ENCODE measurements around the gene NADK2.
A peak's percentile ranks its signal among the peaks of the same experiment; 100 is the strongest.
"Not testable (repeated sequence)": the region's sequence is repeated elsewhere in the genome, so short reads cannot be mapped to it uniquely, and the experiment has no call there.

The NADK2 gene

DNA sequence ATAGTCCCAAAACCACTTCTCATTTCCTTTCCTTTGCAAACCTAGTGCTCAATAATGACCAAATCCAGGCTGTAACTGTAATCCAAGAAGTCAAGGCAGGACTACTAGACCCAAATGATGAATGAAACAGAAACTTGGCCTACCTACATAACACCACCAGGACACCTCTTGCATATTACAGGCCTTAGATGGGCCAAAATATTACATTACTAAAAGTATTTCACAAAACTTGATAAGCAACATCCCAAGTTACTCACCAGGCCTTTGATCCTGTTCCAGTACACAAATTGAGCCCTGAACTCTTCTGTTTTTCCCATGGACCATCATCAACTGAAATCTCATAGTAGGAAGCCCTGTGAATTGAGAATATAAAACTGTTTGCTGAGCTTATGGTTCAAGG, 34.8 kb downstream of the NADK2 start:
- no peak for DNase-seq (ENCODE audit: low spot score)

DNA sequence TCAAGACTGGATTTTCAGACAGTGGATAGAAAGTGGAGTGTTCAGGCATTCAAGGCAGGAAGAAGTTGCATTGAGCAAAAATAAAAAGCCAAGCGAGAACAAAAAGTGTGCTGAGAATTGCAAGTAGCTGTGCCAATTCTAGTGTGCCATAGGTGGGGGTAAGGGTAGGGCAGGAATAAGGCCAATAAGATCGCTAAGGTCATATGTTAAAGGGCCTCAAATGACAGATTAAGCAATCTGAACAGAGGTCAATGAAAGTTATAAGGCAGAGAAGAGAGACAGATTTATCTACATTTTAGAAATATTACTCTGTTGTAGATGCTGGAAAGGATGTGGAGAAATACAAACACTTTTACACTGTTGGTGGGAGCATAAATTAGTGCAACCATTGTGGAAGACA, 36.4 kb downstream of the NADK2 start:
- DNase-seq (ENCODE audit: low spot score): no peak

DNA sequence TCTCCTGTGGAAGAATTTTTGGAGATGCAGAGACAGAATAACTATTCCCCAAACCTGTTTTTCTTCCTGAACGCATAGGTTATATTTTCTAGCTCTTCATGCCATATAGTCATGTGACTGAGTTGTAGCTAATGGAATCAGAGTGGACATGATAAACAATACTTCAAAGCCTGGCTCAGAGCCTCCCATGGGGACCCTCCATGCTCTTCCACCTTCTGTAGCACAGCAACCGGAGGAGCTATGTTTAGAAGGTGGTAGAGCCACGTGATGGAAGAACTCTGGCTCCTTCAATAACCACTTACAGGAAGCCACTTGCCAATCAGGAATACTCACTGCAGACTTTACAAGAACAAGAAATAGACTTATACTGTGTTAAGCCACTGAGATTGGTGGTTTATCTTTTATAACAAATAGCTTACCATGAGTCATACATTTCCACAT, 39.2 kb downstream of the NADK2 start:
- no peak for DNase-seq (ENCODE audit: low spot score)

DNA sequence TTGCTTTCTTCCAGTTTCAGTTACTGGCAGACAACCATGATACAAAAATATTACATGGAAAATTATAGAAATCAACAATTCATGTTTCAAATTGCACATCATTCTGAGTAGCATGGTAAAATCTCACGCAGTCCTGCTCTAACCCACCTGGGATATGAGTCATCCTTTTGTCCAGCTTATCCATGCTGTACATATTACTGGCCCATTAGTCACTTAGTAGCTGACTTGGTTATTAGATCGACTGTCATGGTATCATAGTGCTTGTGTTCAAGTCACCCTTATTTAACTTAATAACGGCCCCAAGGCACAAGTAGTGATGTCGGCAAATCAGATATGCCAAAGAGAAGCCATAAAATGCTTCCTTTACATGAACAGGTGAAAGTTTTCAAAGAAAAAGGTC, 41.2 kb downstream of the NADK2 start:
- no peak for DNase-seq (ENCODE audit: low spot score)

DNA sequence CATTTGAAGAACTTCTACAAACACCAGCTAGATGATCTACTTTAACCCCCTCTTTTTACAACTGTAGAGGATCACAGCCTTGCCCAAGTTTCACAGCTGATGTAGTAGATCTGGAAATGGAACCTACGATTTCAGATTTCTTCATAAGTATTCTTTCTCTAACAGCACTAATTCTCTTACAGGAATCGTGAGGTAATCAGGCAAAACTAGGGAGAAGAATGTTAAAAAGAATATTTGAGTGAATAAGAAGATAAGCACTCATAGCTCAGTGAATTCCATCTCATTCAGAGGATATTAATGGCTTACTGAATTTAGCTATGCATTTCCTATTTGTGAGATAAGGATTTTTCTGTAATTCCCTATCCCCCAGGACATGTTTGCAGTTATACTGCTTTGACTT, 42.1 kb downstream of the NADK2 start:
- no peak for DNase-seq (ENCODE audit: low spot score)

DNA sequence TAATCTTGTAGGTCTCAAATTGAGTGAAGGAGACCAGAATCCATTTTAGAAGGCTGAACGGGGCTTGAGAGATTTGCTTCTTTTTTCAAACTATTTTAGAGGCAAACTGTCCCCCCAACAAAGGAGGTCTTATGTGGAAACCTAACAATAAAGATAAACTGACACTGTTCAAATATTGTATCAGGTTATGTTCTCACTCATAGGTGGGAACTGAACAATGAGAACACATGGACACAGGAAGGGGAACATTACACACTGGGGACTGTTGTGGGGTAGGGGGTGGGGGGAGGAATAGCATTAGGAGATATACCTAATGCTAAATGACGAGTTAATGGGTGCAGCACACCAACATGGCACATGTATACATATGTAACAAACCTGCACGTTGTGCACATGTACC, 42.9 kb downstream of the NADK2 start:
- DNase-seq (ENCODE audit: low spot score): not testable (repeated sequence)

DNA sequence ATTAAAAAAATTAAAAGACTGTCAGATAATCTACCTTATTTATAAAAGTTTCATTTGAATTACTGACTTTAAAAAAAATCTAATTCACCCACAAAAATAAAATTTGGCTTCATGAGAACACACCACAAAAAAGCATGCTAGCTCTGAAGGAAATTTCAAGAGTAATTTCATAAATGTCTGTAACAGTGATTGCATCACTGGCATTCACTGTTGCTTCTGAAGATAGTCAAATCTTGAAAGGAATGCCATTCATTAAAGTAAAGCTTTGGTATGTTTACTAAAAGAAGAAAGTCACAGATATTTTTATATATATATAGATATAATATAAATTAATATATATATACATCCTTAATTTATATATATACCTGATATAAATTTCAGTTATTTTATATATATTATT, 43.4 kb downstream of the NADK2 start:
- DNase-seq (ENCODE audit: low spot score): no peak

DNA sequence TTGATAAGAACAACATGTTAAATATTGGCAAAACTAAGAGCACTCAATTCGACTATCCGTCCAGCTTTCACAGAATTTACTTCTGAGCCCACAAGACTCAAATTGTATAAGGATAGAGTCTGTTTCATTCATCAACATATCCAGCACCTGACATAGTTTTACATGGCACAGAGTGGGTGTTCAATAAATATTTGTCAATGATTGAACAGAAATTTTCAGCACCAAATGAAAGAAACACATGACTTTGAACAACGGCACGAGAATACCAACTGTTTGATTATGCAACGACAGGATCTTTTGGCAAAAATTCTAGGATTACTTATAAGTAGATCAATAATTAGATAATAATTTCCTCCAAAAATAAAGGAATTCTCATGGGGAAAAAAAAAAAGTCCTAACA, 48.0 kb downstream of the NADK2 start:
- DNase-seq (ENCODE audit: low spot score): no peak

DNA sequence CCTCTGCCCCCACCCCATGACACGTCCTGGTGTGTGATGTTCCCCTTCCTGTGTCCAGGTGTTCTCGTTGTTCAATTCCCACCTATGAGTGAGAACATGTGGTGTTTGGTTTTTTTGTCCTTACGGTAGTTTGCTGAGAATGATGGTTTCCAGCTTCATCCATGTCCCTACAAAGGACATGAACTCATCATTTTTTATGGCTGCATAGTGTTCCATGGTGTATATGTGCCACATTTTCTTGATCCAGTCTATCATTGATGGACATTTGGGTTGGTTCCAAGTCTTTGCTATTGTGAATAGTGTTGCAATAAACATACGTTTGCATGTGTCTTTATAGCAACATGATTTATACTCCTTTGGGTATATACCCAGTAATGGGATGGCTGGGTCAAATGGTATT, 57.3 kb downstream of the NADK2 start:
- DNase-seq (ENCODE audit: low spot score): not testable (repeated sequence)

DNA sequence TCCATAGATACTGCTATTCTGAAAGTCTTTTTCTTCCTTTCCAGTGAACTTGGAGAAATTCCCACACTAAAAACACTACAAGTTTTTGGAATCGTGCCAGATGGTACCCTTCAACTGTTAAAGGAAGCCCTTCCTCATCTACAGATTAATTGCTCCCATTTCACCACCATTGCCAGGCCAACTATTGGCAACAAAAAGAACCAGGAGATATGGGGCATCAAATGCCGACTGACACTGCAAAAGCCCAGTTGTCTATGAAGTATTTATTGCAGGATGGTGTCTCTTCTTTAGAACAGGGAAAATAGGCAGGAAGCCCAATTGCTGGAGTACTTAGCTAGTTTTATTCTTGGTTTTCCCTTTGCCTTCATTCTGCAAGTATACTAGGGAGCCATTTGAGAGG, 60.0 kb downstream of the NADK2 start:
- no peak for DNase-seq (ENCODE audit: low spot score)

DNA sequence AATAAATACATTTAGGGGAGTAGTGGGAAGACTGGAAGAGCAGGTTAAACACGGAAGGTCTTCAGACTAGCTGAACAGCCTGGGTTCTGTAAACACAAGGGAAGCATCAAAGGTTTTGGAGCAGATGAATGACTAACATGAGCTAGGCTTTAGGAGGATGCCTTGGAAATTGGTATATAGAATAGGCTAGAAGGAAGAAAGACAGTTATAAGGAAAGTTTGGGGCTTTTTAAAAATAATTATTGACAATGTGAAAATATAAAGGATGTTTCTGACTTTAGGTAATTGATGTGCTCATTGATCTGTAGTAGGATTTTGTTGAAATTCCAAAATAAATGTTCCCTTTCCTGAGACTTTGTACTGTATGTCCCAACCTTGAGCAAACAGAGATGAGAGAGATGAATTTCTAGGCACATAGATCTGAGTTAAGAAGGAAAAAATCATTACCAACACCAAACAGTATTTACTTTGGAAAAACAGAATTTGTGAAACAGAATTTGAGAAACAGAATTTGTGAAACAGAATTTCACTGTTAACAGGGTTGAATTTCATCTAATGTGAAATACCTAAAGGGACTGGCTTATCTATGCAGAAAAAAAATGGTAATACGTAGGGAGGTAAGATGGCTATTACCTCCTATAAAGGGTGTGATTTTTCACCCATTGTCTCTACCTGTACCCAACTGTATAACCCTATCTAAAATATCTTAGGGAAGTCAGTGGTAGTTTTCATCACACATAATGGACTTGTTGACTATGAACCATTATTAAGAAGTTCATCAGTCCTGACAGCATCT, 61.0 kb downstream of the NADK2 start:
- no peak for DNase-seq (ENCODE audit: low spot score)

DNA sequence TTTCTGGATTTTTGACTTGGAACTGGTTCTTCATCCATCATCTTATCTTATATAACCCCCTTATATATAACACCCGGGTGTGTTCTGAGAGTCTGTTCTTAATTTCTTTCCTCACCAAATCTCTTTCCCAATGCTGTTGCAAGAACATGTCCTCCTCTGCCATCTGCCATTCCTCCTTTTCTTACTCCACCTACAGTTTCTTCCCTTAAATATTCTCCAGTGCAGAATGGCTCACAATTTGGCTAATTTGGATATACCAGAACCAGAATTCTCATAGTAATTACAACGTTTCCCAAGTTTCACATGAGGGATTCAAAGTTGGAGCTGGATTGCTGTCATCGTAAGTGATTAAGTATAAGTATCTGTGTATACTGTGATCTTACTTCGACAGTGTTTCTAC, 61.8 kb downstream of the NADK2 start:
- DNase-seq (ENCODE audit: low spot score): no peak

DNA sequence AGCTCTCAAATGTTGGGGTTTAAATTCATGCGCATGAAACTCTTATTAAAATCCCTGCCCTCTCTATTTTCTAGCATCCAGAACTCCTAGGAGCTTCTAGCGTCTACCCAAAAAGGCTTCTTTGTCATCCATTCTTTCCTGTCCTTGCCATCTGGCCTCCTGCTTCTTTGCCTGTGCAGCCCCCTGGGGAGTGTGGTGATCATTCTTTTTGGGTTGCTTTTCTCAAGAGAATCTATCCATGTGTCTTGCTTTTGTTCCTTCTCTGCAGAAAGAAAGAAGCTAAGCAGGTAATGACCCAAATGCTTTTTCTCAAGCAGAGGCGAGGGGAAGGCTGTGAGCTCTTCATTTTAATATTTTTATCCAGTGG, 63.2 kb downstream of the NADK2 start:
- no peak for DNase-seq (ENCODE audit: low spot score)

DNA sequence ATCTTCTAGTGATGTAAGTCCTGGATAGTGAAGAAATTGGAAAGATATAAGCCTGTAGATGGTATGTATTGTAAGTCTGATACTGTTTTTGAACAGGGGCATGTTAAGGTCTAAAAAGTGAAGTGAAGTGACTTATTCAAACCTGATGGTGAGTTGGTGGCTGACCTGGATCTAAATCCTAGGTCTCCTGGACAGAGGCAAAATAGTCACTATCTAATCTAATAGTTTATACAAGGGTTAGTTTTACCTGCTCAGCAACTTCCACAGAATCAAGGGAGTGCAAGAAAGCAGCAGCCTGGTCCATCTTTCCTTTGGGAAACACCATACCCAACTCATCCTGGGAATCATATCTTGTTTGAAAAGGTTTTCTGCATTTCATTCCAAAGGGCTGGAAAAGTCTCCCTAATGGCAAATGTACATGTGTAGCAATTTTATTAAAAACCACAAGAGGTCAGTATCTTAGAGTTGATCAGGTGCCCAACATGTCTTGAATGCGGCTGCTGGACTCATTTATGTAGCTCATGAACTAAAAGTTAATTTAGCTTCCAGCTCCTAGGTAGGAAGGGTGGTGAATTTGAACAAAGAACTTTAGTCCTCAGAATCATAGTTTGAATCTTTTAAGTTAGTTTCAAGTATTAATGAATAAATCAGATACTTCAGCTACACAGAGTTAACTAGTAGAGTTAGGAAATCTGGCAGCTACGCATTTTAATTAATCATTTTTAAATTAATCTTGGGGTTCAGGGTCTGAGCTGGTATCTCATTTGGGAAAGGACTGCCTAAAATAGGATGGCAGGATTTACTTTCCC, 63.8 kb downstream of the NADK2 start:
- peak; percentile 41 for DNase-seq (ENCODE audit: low spot score)

DNA sequence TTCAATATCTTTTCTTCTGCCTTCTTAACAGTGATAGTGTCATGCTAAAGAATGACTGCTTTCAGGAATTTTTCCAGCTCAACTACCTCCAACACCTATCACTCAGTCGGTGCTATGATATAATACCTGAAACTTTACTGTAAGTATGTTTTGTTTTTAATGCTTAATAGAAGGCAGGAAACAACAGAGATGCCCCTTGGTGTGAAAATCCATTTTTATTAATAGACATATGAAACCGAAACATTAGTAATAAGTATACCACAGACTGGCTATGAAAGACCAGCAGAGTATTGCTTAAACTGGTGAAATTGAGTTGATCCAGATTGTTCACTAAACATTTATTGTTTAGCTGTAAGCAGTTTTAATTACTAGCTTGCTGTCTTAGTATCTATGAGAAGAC, 64.6 kb downstream of the NADK2 start:
- DNase-seq (ENCODE audit: low spot score): no peak

DNA sequence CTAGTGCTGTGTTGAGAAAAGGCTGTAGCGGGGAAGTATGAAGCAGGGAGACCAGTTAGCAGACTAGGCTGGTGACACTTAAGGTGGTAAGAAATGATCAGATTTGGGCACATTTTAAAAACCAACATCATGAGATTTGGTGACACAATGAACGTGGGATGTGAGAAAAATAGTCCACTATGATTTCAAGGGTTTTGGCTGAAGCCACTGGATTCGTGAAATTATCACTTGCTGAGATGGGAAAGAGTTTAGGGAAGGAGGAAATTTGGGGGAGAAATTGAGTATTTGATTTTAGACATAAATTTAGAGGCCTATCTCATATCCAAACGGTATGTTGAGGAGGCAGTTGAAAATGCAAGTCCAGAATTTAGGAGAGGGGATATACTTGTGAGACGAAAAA, 66.7 kb downstream of the NADK2 start:
- no peak for DNase-seq (ENCODE audit: low spot score)

DNA sequence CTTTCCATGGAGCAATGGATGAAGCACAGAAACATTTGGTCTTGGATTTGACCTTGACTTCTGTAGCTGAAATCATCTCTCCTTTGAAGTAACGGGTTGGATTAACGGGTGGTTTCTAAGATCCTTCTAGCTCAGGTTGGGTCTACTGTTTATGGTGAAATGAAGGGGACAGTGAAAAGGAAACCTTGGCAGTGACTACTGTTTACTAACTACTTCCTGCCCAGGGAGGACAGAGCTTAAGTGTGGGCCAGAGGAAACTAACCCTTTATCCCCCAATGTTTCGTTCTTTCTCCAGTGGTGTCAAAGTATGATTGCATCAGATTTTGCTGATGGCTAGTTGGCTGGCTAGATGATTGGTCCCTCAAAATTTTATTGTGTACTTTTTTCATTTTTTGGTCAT, 67.6 kb downstream of the NADK2 start:
- no peak for DNase-seq (ENCODE audit: low spot score)

DNA sequence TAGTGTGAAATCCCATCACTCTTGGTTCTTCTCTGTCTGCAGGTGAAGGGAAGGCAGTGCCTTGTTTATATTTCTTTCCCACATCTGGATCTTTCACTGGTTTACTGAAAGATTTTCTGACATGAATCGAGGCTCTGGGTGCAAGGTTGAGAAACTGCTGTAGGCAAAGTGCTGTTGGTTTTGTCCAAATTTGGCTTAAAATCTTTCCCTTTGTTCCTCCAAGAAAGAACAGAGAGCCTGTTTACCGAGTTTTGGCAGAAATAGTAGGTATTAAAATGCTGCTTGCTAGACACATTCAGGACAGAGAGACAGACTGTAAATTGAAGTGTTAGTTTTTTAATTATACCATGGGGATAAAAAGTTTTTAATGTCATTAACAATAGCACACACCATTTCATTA, 68.3 kb downstream of the NADK2 start:
- no peak for DNase-seq (ENCODE audit: low spot score)

DNA sequence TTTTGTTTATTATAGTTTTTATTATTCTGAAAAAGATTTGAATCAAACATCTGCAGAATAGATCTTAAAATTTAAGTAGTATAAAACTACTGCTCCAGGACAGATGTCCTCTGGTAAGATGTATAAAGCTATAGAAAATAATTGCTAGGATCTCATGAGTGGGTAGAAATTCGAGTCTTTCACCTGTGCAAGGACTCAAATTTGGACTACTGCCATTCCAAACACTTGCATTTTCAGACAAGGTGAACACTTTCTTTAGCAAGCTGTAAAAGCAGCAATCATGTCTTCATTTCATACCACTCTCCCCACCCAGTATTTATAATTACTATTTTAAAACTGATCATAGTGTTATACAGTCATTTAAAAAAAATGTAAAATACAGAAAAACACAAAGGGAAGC, 69.1 kb downstream of the NADK2 start:
- DNase-seq (ENCODE audit: low spot score): no peak

DNA sequence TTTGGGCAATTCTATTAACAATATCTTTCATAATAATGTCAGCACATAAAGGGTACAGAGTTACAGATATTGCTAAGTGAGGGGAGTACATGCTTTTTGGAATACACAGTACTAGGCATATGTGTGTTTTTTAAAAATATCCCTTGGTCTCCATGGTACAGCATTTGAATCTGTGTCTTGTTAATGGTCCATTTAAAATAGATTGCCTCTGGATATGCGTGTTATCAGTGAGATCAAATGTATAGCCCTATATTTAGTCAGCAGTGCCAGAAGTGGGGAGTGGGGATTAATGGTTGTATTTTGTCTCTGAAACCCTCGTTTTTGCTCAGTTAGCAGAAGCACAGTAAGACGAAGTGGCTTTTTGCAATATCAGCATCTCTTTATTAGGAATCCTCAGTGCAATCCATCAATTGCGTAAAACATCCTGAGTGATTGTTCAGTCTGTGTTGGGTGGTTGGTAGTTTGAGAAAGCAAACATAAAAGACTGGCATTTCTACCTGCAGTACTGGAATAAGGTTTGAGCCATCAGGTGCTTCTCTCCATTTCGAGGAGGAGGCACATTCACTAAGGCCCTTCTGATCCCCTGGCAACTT, 70.8 kb downstream of the NADK2 start:
- DNase-seq (ENCODE audit: low spot score): no peak

DNA sequence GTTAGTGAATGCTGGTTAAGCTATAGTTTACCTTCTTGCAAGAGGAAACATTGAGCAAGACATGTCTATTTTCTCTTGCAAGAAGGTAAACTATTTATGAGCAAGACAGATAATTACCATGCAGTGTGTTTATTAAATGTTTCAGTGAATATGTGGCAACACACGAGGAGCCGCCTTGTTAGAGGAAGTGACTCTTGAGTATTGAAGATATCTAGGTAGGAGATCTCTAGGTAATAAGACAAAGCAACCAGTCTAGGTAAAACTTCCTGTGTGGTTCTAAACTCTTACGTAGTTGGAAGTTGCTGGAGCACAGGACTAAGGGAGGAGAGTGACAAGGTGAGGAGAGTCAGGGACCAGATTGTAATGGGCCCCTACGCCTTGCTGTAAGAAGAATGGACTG, 73.0 kb downstream of the NADK2 start:
- no peak for DNase-seq (ENCODE audit: low spot score)

DNA sequence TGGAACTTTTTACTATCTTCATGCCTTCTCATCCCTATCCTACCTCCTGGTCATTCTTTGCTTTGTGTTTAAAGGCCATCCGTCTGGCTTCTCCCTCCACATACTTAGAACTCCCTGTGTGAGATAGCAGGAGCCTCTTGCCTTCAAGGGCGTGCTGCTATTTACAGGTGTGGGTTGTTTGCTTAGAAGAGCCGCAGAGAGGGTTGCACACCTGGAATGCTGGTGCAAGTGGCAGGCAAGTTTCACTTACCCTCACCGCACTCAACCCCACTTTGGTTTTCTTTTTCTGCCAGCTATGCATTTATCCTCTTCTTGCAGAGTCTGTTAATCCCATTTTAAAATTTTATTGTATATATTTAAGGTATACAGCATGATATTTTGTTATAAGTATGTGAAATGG, 77.3 kb downstream of the NADK2 start:
- no peak for DNase-seq (ENCODE audit: low spot score)

DNA sequence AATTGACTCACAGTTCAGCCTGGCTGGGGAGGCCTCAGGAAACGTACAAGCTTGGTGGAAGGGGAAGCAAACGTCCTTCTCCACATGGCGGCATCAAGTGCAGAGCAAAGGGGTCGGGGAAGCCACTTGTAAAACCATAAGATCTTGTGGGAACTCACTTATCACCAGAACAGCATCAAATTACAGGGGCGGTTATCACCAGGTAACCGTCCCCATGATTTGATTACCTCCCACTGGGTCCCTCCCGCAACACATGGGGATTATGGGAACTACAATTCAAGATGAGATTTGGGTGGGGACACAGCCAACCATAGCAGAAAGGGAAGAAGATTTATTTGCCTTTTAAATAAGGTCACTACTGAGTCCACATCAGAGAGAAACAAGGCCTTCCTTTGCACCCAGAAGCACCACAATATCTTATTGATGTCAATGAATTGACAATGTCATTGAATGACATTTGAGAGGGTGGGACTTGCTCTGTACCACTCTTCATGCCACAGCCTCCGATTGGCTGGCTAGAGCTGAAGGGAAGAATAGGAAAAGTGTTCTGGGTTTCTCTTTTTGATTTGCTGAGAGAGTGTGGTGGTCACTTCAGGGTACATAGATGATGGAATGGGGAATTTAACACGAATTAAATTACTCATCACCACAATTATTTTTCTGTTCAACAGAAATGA, 78.8 kb downstream of the NADK2 start:
- DNase-seq (ENCODE audit: low spot score): no peak
